ENCODE data around the gene OLFML3.

OLFML3 gene

GRCh38 chr1:113950908-113951307, 28.4 kb upstream of the OLFML3 start:
- no peak for DNase-seq

GRCh38 chr1:113951719-113952118, 27.6 kb upstream of the OLFML3 start:
- no peak for DNase-seq

- no peak for DNase-seq
These were observed 21.3 kb upstream of the OLFML3 start for GRCh38 chr1:113957984-113958383.

GRCh38 chr1:113958691-113959090, 20.6 kb upstream of the OLFML3 start:
- DNase-seq: no peak

GRCh38 chr1:113963281-113963906, 15.9 kb upstream of the OLFML3 start:
- no peak for DNase-seq

- DNase-seq: no peak
These were observed 13.4 kb upstream of the OLFML3 start for GRCh38 chr1:113965703-113966412.

- DNase-seq: no peak
These were observed 6.3 kb upstream of the OLFML3 start for GRCh38 chr1:113972954-113973353.

- DNase-seq: peak; percentile 61
These were observed 3.9 kb upstream of the OLFML3 start for GRCh38 chr1:113975211-113975895.

GRCh38 chr1:113976609-113977278, 2.5 kb upstream of the OLFML3 start:
- peak; percentile 57 for DNase-seq

- DNase-seq: no peak
These were observed 1.4 kb upstream of the OLFML3 start for GRCh38 chr1:113977906-113978305.

GRCh38 chr1:113980110-113980509, 836 bp downstream of the OLFML3 start:
- peak; percentile 78 for DNase-seq

- DNase-seq: peak; percentile 96
These were observed 3.0 kb downstream of the OLFML3 start for GRCh38 chr1:113981962-113982931.

- no peak for DNase-seq
These were observed 3.7 kb downstream of the OLFML3 start for GRCh38 chr1:113982949-113983348.

GRCh38 chr1:113983391-113983790, 4.1 kb downstream of the OLFML3 start:
- no peak for DNase-seq

- DNase-seq: no peak
These were observed 4.6 kb downstream of the OLFML3 start for GRCh38 chr1:113983826-113984225.

GRCh38 chr1:113984710-113985109, 5.4 kb downstream of the OLFML3 start:
- no peak for DNase-seq

GRCh38 chr1:113986802-113987201, 7.5 kb downstream of the OLFML3 start:
- DNase-seq: no peak

- no peak for DNase-seq
These were observed 8.0 kb downstream of the OLFML3 start for GRCh38 chr1:113987259-113987658.

- DNase-seq: peak; percentile 55
These were observed 11.3 kb downstream of the OLFML3 start for GRCh38 chr1:113990530-113990929.

- DNase-seq: no peak
These were observed 11.7 kb downstream of the OLFML3 start for GRCh38 chr1:113990961-113991360.

- DNase-seq: no peak
These were observed 12.3 kb downstream of the OLFML3 start for GRCh38 chr1:113991467-113991997.

GRCh38 chr1:113993072-113993471, 13.8 kb downstream of the OLFML3 start:
- DNase-seq: no peak

Measured in fibroblast of skin of abdomen (primary cell).